SK-N-SH (cell line): Measurements from ENCODE around the gene MOB2. TPM values are rescaled to one million over a fixed set of nuclear protein-coding genes. Genes with fewer than 3 reads are reported as not detected.

Experiments used
- CTCF ChIA-PET: fragments of 300-600, 350-600 bp; formaldehyde crosslinking; extraction: SDS; loops from one replicate; lab custom pipeline; 2021; lab: Yijun Ruan, JAX
- POLR2A ChIA-PET: fragments of 350-600 bp; sonication (Branson Sonifier 250); formaldehyde crosslinking; extraction: SDS; loops from one replicate; lab custom pipeline; 2020; ENCODE audit warnings: antibody characterized with exemption, inconsistent platforms; lab: Yijun Ruan, JAX
- DNase-seq: peaks from one replicate; pipeline ENCODE4 v3.0.0; 2012
- H2AFZ ChIP-seq: fragments of 200-600 bp; sonication (generic); 2 replicates; pipeline ENCODE4 v1.8.1; 2016; ENCODE audit warnings: antibody characterized with exemption, mild to moderate bottlenecking, low read depth
- H3F3A ChIP-seq: fragments of 200-600 bp; sonication (generic); replicated peaks from 2 replicates; pipeline ENCODE3; 2016; ENCODE audit warnings: antibody characterized with exemption, mild to moderate bottlenecking; ENCODE audit not compliant: insufficient read depth
- H3K27ac ChIP-seq, 2 experiments: fragments of 200-500 bp in 1 of 2; fragments of 200-600 bp in 1 of 2; sonication (Bioruptor generic) in 1 of 2; sonication (generic), shearing (Covaris generic) in 1 of 2; 2 replicates each; pipeline versions ENCODE4 v1.5.1 to v1.6.1; 2014 to 2016; ENCODE audit warnings: low read depth in 2 of 2, inconsistent platforms in 1 of 2, low read length in 1 of 2, mild to moderate bottlenecking in 1 of 2, mixed read lengths in 1 of 2
- H3K27me3 ChIP-seq: fragments of 200-600 bp; sonication (generic), shearing (Covaris generic); 2 replicates; pipeline ENCODE4 v1.6.1; 2016; ENCODE audit warnings: mixed run types; ENCODE audit not compliant: insufficient read depth
- H3K36me3 ChIP-seq, 2 experiments: fragments of 200-500 bp in 1 of 2; fragments of 200-600 bp in 1 of 2; sonication (Bioruptor generic) in 1 of 2; sonication (generic) in 1 of 2; replicated peaks in 1 of 2; 2 replicates each; pipeline versions ENCODE3 to v1.5.1; 2014 to 2016; ENCODE audit warnings: low read length in 1 of 2, mild to moderate bottlenecking in 1 of 2; ENCODE audit not compliant: insufficient read depth in 2 of 2, control insufficient read depth in 1 of 2
- H3K4me1 ChIP-seq, 2 experiments: fragments of 200-500 bp in 1 of 2; fragments of 200-600 bp in 1 of 2; sonication (Bioruptor generic) in 1 of 2; sonication (generic), shearing (Covaris generic) in 1 of 2; 2 replicates each; pipeline versions ENCODE4 v1.5.1 to v1.6.1; 2014 to 2016; ENCODE audit warnings: low read depth in 1 of 2, low read length in 1 of 2, mixed run types in 1 of 2; ENCODE audit not compliant: insufficient read depth in 2 of 2, control insufficient read depth in 1 of 2
- H3K4me2 ChIP-seq: fragments of 200-600 bp; sonication (generic), shearing (Covaris generic); 2 replicates; pipeline ENCODE4 v1.6.1; 2017; ENCODE audit warnings: mixed run types
- H3K4me3 ChIP-seq, 2 experiments: fragments of 200-500 bp in 1 of 2; fragments of 200-600 bp in 1 of 2; sonication (Bioruptor generic) in 1 of 2; sonication (generic), shearing (Covaris generic) in 1 of 2; 2 replicates each; pipeline versions ENCODE4 v1.5.1 to v1.8.1; 2014 to 2016; ENCODE audit warnings: low read depth in 2 of 2, inconsistent platforms in 1 of 2, low read length in 1 of 2, mild to moderate bottlenecking in 1 of 2, mixed read lengths in 1 of 2, moderate library complexity in 1 of 2
- H3K79me2 ChIP-seq: fragments of 200-600 bp; sonication (generic); 2 replicates; pipeline ENCODE4 v1.8.1; 2017; ENCODE audit warnings: mild to moderate bottlenecking; ENCODE audit not compliant: insufficient read depth
- H3K9ac ChIP-seq: fragments of 200-600 bp; sonication (generic); 2 replicates; pipeline ENCODE4 v1.6.1; 2017; ENCODE audit warnings: mixed run types
- H3K9me2 ChIP-seq: fragments of 200-600 bp; sonication (generic); 2 replicates; pipeline ENCODE4 v1.6.1; 2017; ENCODE audit warnings: mixed run types
- H3K9me3 ChIP-seq: fragments of 200-600 bp; sonication (generic); 2 replicates; pipeline ENCODE4 v1.6.1; 2017; ENCODE audit warnings: mixed run types, mild to moderate bottlenecking, moderate library complexity
- H4K20me1 ChIP-seq: fragments of 200-600 bp; sonication (generic); 2 replicates; pipeline ENCODE4 v1.6.1; 2017; ENCODE audit warnings: mild to moderate bottlenecking, mixed run types; ENCODE audit not compliant: insufficient read depth
- CHD2 ChIP-seq: fragments of 150-350 bp; IDR thresholded peaks from 2 replicates; pipeline ENCODE4 v1.6.1; 2018; ENCODE audit warnings: low read length; ENCODE audit not compliant: partially characterized antibody
- ELF1 ChIP-seq: IDR thresholded peaks from 2 replicates; pipeline ENCODE4 v1.4.0; 2012
- EZH2phosphoT487 ChIP-seq: fragments of 200-600 bp; sonication (generic); IDR thresholded peaks from 2 replicates; pipeline ENCODE4 v1.6.1; 2017; ENCODE audit warnings: low read depth, mixed run types, mild to moderate bottlenecking, antibody characterized with exemption, moderate library complexity, borderline replicate concordance
- FOSL2 ChIP-seq: IDR thresholded peaks from 2 replicates; pipeline ENCODE4 v1.4.0; 2012; ENCODE audit warnings: low read depth, mild to moderate bottlenecking, moderate library complexity, borderline replicate concordance
- FOXJ3 ChIP-seq: sonication (generic); formaldehyde crosslinking; IDR thresholded peaks from 2 replicates; pipeline ENCODE4 v1.5.1; 2020; ENCODE audit warnings: mild to moderate bottlenecking, missing genetic modification reagents
- FOXM1 ChIP-seq: IDR thresholded peaks from 2 replicates; pipeline ENCODE4 v1.4.0; 2012; ENCODE audit warnings: low read depth, mild to moderate bottlenecking
- GABPA ChIP-seq: IDR thresholded peaks from 2 replicates; pipeline ENCODE4 v1.4.0; 2012; ENCODE audit warnings: low read depth, mild to moderate bottlenecking
- GATA2 ChIP-seq: sonication (generic); formaldehyde crosslinking; IDR thresholded peaks from 2 replicates; pipeline ENCODE4 v1.5.0; 2020; ENCODE audit warnings: mild to moderate bottlenecking, missing genetic modification reagents
- MAX ChIP-seq: IDR thresholded peaks from 2 replicates; pipeline ENCODE4 v1.4.0; 2012; ENCODE audit warnings: low read depth
- MEF2A ChIP-seq: IDR thresholded peaks from 2 replicates; pipeline ENCODE4 v1.4.0; 2012; ENCODE audit warnings: low read depth, borderline replicate concordance
- MXI1 ChIP-seq: IDR thresholded peaks from 2 replicates; pipeline ENCODE4 v1.6.1; 2012; ENCODE audit warnings: mild to moderate bottlenecking, low read depth, low read length, improper control_type of control experiment
- NRF1 ChIP-seq: IDR thresholded peaks from 2 replicates; pipeline ENCODE4 v1.6.1; 2012; ENCODE audit warnings: low read depth, mild to moderate bottlenecking, low read length
- POLR2AphosphoS5 ChIP-seq: IDR thresholded peaks from 2 replicates; pipeline ENCODE4 v1.6.1; 2012; ENCODE audit warnings: low read depth, low read length
- REST ChIP-seq: IDR thresholded peaks from 2 replicates; pipeline ENCODE4 v1.6.1; 2012; ENCODE audit warnings: mild to moderate bottlenecking, low read depth, low read length, moderate library complexity
- RFX5 ChIP-seq: IDR thresholded peaks from 2 replicates; pipeline ENCODE4 v1.6.1; 2012; ENCODE audit warnings: mild to moderate bottlenecking, improper control_type of control experiment, low read length
- RXRA ChIP-seq: IDR thresholded peaks from 2 replicates; pipeline ENCODE4 v1.4.0; 2012; ENCODE audit warnings: low read depth, mild to moderate bottlenecking, borderline replicate concordance
- TAF1 ChIP-seq: IDR thresholded peaks from 2 replicates; pipeline ENCODE4 v1.6.1; 2012; ENCODE audit warnings: low read depth, mild to moderate bottlenecking, low read length, moderate library complexity, borderline replicate concordance
- TCF12 ChIP-seq: IDR thresholded peaks from 2 replicates; pipeline ENCODE4 v1.4.0; 2012
- WGBS: methylation state at CpG from one replicate; pipeline ENCODE4 v1.1.6; 2017; ENCODE audit warnings: low lambda C conversion rate; 5-methylcytosine and 5-hydroxymethylcytosine counted together
- polyA plus RNA-seq, 3 experiments: library from polyadenylated mRNA; depleted of rRNA; stranded (reverse); fragments of >200 nt; gene quantifications; 2 replicates each; pipeline ENCODE4 v1.2.3, GENCODE V29; 2012
- TF ChIP-seq, protein P1 (sequence below): fragments of 150-350 bp; IDR thresholded peaks from 2 replicates; pipeline ENCODE4 v1.6.1; 2017; ENCODE audit warnings: antibody characterized with exemption, low read length, low read depth, borderline replicate concordance

MOB2 gene
- polyA plus RNA-seq, 1 of the 3 experiments (the other 2 are of a cell fraction), result 45.8 TPM

- H3K27ac ChIP-seq, result peak overlapping the region in 1 of 2 experiments; percentile 92; a peak in 2 of 4 replicates
- peaks cover 0 to 57% of the 10 kb centered on the region in 2 experiments; a peak in 1 of 4 replicates for H3K4me1 ChIP-seq
- WGBS, result 76% methylated on average over 11 of the region's 20 CpGs
- H2AFZ ChIP-seq, result no peak overlapping the region
- H3F3A ChIP-seq, result peaks cover 5% of the 10 kb centered on the region
- peaks cover 73% of the 10 kb centered on the region; the same call in 1 of the 2 replicates for H3K79me2 ChIP-seq
- H3K4me3 ChIP-seq, result no peak overlapping the region
- H4K20me1 ChIP-seq, result peaks cover 76% of the 10 kb centered on the region
- H3K9ac ChIP-seq, result no peak overlapping the region
- no peaks in the 10 kb centered on the region for H3K9me2 ChIP-seq
- H3K27me3 ChIP-seq, result no peaks in the 10 kb centered on the region
- ChIA-PET CTCF (interaction anchor here (0.9 to 7.6 kb wide), 4 partner anchors 10 to 303 kb away, joined by 3 to 40 read pairs (median 5); no protein-coding TSS in a partner anchor), POLR2A (interaction anchor here (0.6 to 1.6 kb wide), 3 partner anchors 41 to 552 kb away, joined by 3 to 4 read pairs (median 3); no protein-coding TSS in a partner anchor)
- H3K36me3 ChIP-seq, result no peaks in the 10 kb centered on the region
- TF ChIP-seq MEF2A (no peak), RFX5 (no peak), MXI1 (peak; percentile 47; the same call in 1 of the 2 replicates), REST (no peak)
- no peaks in the 10 kb centered on the region for H3K9me3 ChIP-seq
- peak; percentile 84 for DNase-seq
- H3K4me2 ChIP-seq, result no peak overlapping the region
Observed at GRCh38 chr11:1502954-1503707, 16.6 kb upstream of the MOB2 start.

DNA sequence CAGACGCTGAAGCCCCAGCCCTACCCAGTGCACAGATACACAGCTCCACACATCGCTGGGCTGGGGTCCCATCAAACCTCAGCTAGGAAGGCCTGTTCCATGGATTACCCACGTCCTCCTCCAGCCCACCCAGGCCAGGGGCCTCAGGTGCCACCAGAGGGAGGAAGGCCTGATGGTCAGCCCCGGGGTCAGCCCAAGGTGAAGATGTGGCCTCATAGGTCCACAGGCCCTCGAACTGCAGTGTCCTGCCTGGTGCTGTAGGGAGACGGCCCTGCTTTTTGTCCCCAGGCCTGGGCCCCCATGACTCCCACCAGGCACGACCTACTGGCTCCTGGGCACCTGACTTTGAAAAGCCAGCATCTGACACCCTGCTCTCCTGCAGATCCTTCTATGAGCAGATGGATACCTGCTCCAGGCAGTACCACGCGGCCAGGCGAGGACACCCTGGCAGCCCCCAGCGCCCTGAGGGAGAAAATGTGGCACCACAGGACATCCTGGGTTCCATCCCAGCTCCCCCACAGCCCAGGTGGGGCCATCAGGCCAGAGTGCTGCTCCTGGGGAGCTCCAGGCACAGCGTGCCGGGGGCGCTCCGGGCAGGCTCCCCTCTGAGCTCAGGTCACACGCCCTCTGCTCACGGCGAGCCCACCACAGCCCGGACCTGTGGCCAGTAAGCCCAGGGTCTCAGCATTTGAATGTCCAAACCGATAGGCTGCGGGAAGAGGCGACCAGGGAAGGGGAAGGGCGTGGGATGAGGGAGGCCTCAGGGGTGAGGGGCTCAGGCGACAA lies 15.8 kb upstream of the MOB2 start:
- POLR2A ChIA-PET, result interaction anchor here (0.6 kb wide), 1 partner anchor 551 kb away, joined by 4 read pairs; no protein-coding TSS in a partner anchor
- Histone ChIP-seq H3F3A (peaks cover 5% of the 10 kb centered on the region), H3K4me1 (peaks cover 0 to 52% of the 10 kb centered on the region in 2 experiments; a peak in 1 of 4 replicates), H4K20me1 (peaks cover 78% of the 10 kb centered on the region), H3K79me2 (peaks cover 75% of the 10 kb centered on the region; the same call in 1 of the 2 replicates), H3K4me2 (no peak overlapping the region), H3K4me3 (no peak overlapping the region), H2AFZ (no peak overlapping the region), H3K9ac (no peak overlapping the region), H3K27me3 (no peaks in the 10 kb centered on the region), H3K27ac (peak overlapping the region in 1 of 2 experiments; percentile 92; a peak in 2 of 4 replicates), H3K9me2 (no peaks in the 10 kb centered on the region), H3K36me3 (no peaks in the 10 kb centered on the region), H3K9me3 (no peaks in the 10 kb centered on the region)
- TF ChIP-seq NRF1 (no peak), POLR2AphosphoS5 (no peak), TCF12 (no peak), FOXJ3 (no peak), GABPA (no peak), FOXM1 (no peak), EZH2phosphoT487 (no peak), MXI1 (no peak), ELF1 (no peak), TAF1 (no peak), FOSL2 (no peak), RXRA (no peak), RFX5 (no peak), CHD2 (no peak), GATA2 (CRISPR knock-in tag) (no peak), MAX (no peak)
- TF ChIP-seq, protein P1, sequence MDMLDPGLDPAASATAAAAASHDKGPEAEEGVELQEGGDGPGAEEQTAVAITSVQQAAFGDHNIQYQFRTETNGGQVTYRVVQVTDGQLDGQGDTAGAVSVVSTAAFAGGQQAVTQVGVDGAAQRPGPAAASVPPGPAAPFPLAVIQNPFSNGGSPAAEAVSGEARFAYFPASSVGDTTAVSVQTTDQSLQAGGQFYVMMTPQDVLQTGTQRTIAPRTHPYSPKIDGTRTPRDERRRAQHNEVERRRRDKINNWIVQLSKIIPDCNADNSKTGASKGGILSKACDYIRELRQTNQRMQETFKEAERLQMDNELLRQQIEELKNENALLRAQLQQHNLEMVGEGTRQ, result no peak
- CTCF ChIA-PET, result interaction anchor here (0.9 to 7.6 kb wide), 4 partner anchors 9 to 302 kb away, joined by 3 to 40 read pairs (median 5); no protein-coding TSS in a partner anchor
- 91% methylated on average over 13 of the region's 24 CpGs for WGBS
- no peak for DNase-seq
